DND-41 (cell line): ENCODE results near the gene TMEM9.

Source experiments
- EZH2 ChIP-seq: IDR thresholded peaks from 3 replicates; pipeline ENCODE4 v1.6.1; 2012; ENCODE audit warnings: borderline replicate concordance, low read depth, mild to moderate bottlenecking, moderate library complexity, low read length, inconsistent platforms; ENCODE audit not compliant: severe bottlenecking
- TF ChIP-seq, protein P1 (sequence below): IDR thresholded peaks from 2 replicates; pipeline ENCODE4 v1.5.1; 2012; ENCODE audit warnings: borderline replicate concordance, low read length, moderate library complexity, mild to moderate bottlenecking; ENCODE audit not compliant: poor library complexity, severe bottlenecking; ENCODE audit errors: extremely low read depth

DNA sequence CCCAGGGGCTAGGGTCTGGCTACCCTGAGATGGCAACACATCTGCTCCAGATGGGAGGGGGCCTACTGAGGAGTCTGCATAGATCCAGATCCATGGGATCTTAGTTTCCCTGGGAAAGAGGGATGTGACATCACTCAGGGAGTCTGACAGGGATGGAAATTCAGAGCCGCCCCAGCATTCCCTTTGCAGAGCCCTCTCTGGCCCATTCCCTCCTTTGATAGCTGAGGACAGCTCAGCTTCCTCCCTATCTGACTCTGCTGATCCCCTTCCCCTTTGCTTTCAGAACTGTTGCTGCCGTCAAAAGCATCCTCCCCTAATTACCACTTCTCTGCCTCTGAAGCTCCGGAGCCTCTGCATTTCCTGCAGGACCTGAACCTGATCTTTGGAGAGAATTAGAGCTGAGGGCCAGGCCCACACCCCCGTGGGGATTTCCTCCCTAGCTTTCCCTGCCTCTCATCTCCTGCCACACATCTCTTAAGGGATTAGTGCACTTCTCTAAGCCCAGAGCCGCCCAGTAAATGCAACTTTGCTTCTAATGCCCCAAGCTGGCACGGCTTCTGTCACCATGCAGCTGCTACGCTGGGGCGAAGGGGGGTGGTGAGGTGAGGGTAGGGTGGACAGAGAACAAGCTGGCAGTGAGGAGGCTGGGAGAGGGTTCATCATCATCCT is 17.8 kb downstream of the TMEM9 start:
- TF ChIP-seq, protein P1, sequence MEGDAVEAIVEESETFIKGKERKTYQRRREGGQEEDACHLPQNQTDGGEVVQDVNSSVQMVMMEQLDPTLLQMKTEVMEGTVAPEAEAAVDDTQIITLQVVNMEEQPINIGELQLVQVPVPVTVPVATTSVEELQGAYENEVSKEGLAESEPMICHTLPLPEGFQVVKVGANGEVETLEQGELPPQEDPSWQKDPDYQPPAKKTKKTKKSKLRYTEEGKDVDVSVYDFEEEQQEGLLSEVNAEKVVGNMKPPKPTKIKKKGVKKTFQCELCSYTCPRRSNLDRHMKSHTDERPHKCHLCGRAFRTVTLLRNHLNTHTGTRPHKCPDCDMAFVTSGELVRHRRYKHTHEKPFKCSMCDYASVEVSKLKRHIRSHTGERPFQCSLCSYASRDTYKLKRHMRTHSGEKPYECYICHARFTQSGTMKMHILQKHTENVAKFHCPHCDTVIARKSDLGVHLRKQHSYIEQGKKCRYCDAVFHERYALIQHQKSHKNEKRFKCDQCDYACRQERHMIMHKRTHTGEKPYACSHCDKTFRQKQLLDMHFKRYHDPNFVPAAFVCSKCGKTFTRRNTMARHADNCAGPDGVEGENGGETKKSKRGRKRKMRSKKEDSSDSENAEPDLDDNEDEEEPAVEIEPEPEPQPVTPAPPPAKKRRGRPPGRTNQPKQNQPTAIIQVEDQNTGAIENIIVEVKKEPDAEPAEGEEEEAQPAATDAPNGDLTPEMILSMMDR = no peak
- no peak for TF ChIP-seq EZH2
